Stimulated activated CD8-positive, alpha-beta memory T cell treated with anti-CD3 and anti-CD28 coated beads, Interleukin-7, amount 100 ng/mL, for 24 hours (primary cell): ENCODE measurements around the gene LINGO1.

Experiments
- DNase-seq: peaks from one replicate; pipeline ENCODE4 v3.0.0-alpha.2; 2020; ENCODE audit warnings: low read depth

Gene LINGO1

GRCh38 chr15:77656294-77656693 is 23.6 kb upstream of the LINGO1 start:
- DNase-seq = no peak

DNA sequence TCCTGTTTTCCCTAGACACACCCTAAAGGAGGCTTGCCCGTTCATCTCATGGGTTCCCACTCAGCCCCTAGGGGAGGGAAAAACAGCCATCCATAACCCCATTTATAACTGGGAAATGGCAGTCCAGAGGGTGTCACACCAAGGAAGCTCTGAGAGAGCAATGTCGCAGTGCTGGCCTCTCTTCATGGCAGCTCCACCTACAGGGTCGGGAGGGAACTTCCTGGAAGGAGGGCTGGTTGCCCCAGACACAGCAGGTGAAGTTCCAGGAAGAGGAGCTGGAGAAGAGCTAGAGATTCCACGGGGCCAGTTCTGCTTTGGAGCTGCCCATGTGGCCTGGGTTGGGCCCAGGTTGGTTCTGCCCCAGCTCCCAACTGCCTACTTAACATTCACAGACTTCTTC is 22.3 kb upstream of the LINGO1 start:
- DNase-seq = no peak

DNA sequence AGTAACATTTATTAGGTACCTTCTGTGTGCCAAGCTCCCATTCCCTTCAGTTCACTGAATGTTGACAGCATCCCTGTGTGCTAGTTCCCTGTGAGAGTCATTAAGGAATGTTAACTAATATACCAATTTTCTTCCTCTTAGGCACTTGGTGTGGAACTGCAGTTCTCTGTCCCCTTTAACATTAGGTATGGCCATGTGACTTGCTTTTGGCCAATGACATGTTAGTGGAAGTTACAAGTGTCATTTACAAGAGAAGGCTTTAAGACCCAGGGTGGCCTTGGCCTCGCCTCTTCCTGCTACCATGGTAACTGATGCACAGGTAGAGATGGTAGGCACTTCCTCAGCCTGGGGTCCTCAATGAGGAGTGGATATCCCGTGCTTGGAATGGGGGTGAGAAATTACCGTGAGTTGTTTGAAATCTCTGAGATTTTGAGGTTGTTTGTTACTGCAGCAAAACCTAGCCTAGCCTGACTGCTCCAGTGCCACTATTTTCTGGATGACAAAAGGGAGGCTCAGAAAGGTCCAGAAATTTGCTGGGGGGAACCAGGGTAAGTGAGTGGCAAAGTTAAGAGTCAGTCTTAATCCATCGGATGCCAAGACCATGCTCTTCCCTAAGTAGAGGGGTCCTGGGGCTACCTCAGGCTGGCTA is 21.2 kb upstream of the LINGO1 start:
- no peak for DNase-seq

DNA sequence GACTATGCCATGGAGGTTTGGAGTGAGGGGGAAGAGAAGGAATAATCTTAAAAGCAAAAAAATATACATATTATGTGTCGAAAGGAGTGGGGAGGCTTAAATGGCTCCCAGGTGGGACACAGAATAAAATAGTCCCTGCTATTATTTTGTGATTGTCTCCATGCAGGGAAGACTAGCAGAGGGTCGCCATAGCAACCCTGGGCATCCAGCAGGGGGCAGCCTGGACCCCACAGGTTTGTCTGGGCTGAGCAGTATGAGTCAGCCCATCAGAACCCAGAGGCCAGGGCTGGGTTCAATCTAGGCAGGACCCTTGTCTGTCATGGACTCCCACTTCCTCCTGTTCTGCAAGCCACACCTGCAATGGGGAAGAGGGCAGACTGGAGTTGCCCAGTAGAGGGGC is 17.6 kb upstream of the LINGO1 start:
- no peak for DNase-seq

DNA sequence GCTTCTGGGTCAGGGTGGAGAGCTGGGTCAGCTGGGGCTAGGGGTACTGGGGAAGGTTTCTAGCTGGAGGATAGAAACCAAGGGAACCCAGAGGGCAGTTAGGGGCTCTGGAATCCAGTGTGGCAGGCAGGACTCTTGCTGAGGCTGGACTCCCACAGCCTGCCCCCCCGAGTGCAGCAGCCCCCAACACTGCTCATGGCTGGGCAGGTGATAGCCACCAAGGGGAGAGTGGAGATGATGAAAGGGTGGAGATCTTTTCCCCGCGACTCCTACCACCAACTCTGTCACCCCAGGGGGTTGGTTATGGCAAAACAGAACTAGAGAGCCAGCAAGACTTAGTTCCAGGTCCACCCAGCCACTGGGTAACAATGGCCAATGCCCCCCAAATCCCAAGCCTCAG is 16.9 kb upstream of the LINGO1 start:
- DNase-seq = no peak

- no peak for DNase-seq
Observed at GRCh38 chr15:77649017-77649416, 16.3 kb upstream of the LINGO1 start.

DNA sequence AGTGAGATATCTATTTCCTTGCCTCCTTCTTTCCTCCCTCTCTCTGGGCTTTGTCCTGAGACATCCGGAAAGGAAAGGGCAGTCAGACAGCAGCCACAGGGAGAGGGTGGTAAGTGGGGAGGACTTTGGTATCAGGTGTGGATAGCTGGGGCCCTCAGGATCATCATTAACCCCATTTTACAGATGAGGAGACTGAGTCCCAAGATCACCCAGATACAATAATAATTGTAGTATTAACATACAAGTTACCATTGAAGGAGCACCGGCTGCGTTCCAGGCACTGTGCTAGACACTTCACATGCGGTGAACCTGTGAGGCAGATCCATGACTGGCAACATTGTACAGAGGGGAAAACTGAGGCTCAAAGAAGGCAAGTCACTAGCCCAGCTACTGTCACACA is 15.2 kb upstream of the LINGO1 start:
- no peak for DNase-seq

DNA sequence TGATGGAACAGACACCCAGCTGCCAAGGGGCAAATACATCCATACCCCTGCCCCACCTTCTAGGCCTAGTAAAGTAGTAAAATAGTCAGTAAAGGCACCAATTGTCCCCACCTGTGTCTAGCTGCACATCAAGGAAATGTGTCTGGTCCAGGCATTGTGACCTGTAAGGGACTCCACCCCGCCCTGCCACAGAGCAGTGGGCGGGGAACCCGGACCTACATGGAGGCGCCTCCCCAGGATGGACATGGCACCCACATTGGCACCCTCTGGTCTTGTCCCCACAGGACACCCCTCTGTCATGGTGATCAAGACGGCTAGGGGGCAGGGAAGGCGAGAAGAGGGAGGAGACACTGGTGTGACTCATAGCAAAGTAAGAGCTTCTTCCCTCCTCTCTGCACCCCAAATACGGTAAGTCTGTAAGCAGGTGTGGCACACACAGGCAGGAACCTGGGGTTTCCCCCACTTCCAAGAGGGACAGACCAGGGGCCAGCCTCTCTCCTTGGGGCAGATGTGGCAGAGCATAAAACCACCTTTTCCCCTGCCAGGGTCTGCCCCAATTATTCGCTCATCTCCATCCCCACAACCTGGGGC is 13.5 kb upstream of the LINGO1 start:
- DNase-seq = no peak

GRCh38 chr15:77645602-77646001 is 12.9 kb upstream of the LINGO1 start:
- DNase-seq = no peak

DNA sequence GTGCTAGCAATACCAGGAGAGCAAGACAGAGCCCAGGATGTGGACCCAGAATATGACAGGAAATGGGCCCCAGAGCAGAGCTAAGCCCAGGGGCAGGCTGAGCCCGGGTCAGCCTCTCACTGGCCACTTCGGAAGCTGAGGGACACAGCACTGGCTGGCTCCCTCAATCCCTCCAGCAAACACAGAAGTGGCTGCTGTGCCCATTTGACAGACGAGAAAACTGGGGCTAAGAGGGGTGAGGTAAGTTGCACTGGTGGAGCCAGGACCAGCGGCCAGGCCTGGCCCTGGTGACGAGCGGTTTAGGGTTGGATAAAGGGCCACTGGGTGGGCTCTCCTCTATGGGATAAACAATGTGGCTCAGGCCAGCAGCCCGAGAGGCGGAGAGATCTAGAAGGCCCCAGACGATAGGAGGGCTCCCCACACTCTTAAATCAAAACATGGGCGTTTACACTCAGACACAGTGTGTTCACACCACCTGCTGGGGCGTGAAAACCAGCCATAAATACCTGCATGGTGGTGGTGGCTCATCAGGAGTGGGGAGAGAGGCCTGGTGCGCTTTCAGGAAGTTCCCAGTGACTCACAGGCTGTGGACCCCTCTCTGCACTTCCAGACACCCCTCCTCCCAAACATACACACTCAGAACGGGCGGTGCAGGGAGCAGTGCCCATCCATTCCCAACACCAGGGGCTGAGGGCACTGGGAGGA is 12.0 kb upstream of the LINGO1 start:
- no peak for DNase-seq

DNA sequence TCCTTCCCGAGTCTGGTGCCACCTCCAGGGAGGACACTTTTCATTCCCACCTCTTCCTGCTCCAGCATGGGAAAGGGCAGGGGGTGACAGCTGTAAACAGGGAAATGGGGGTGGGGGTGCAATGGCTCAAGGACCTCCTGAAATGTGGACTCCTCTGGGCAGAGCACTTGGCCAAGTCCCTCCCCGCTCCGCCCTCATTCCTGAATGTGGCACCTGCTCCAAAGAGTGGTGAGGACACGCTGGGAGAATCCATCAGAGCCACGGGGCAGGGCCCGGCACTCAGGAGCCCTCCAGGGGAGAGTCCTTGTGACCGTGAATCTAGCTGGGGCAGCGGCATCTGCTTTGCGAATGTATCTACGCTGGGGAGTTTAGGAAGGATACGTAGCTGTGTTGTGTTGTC is 11.1 kb upstream of the LINGO1 start:
- no peak for DNase-seq

GRCh38 chr15:77642793-77643430 is 10.2 kb upstream of the LINGO1 start:
- no peak for DNase-seq

DNA sequence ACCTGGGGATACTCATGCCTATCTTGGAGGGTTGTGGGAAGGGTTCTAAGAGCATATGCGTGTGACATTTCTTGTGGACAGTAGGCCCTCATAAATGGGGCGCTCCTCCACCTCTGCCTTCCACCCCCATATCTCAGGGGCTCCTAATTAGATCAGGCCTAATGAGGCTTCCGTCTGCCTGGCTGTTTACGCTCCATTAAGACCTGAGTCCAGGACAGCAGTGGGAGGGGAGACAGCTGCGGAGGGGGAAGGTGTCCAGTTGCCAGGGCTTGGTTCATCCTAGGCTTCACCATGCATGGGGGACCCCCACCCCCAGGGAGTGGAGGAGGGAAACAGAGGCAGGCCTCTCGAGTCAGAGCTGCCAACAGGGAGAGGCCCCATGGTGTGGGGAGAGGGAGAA is 9.3 kb upstream of the LINGO1 start:
- no peak for DNase-seq

- DNase-seq = no peak
Observed at GRCh38 chr15:77640615-77641014, 7.9 kb upstream of the LINGO1 start.

- no peak for DNase-seq
Observed at GRCh38 chr15:77639431-77639830, 6.7 kb upstream of the LINGO1 start.

DNA sequence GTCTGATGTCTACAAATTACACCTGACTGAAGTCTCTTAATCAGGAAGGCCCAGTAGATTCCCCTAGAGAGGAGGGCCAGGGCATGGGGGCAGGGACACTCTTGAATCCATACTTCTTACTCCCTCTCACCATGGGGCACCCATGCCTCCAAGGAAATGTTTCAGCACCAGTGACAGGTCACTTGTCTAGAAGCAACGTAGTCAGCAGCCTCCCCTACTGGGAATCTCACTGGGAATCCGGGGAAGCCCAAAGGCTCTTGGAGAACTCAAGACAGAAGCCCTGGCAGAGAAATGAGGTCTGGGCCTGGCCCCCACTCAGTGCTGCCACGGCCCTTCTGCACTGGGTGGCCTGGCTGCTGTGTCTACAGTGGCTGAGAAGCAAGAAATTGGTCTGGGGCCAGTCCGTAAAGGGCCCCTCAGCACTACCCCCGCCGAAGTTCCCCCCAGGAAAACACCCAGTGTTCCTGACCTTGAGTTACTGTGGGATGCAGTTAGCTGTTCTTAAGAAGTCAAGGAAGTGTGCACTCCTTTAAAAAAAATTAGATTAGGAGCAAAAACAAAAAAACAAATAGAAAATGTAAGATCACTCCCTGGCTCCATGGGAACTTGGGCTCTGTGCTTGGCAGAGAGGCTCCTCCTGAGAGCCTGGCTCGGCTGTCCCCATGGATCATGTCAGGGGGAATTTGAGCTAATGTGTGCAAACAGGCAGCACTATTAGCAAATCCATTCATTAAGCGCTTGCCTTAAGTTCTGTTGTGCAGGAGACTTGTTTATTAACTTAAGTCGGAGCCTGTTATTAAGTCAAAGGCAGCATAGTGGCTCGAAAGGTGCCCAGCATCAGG is 5.4 kb upstream of the LINGO1 start:
- no peak for DNase-seq

DNA sequence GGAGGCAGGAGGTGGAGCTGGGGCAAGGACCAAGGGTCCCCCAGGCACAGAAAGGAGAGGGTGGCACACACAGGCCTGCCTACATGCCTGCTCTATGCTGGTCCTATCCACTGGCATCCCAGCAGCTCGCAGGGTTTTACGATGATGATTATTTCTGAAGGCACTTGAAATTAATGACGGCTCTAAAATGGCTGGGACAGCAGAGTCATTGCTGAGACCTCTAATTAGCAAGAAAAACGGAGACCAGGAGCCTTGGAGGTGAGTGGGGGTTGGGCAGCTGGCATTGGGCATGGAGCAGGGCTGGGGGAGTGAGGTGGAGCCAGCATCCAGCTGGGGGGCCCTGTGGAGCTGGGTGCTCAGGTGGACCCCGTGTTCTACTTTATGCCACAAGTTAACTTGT is 3.5 kb upstream of the LINGO1 start:
- no peak for DNase-seq

DNA sequence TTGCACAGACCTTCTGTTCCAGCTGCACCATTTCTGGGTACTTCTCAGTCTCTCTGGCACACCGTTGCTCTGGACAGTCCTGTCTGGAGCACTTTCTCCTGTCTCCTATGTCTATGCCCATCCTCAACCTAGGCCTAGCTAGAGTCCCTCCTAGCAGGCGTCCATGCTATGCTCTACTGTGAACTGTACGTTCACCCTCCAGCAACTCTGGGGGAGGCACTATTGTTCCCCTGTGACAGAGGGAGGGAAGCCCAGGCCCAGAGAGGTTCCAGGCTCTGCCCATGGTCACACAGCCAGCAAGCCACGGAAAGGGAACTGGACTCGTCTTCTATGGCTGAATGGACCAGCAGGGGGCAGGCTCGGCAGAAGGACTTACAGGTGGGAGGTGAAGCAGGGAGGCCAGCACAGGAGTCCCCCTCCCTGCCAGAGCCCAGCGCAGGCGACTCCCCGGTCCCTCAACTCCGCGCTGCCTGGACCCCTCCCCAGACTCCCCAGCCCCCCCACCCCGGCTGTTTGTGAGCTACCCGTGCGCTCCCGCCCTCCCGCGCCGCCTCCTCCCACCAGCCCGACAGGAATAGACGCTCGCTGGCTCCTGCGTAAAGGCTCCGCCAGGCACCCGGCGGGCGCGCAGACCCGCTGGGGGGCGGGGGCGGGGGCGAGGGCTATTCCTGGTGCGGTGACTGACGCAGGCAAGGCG is 1.7 kb upstream of the LINGO1 start:
- peak; percentile 41 for DNase-seq

- no peak for DNase-seq
Observed at GRCh38 chr15:77633913-77634265, 1.2 kb upstream of the LINGO1 start.

DNA sequence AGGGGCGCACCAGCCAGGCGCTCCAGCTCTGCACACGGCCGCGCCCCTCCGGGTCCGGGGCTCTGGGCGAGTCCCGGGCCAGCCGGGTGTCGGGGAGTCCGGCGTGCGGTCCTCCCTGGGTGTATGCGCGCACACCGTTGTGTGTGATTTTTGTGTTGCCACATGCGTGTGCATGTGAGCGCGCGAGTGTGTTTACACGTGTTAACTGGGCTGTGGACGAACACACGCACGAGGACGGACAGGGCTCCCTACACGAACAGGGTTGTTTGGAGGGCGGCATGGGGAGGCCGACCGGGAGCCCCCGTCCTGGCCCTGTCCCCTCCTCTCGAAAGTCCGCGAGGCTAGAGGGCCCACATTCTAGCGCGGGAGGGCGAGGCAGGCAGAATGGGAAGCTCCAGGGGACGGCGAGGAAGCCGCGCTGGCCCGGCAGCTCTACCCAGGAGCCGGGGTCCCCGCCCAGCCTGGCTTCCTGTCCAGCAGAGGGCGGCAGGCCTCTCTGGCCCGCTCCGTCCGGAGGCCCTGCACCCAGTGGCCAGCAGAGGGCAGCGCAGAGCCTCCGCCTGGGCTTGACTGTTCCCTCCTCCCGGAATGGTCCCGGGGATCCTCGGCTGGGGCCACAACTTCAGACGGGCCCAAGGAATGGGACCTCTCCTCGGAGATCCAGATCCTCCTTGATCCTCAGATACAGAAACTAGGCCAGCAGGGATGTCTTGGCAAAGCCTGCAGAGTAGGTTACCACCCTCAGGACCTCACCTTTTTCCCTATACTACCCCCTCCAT is 611 bp upstream of the LINGO1 start:
- peak; percentile 35 for DNase-seq
